A549 (cell line): ENCODE measurements around the gene PCGF2. TPM values are rescaled to one million over a fixed set of nuclear protein-coding genes. Genes with fewer than 3 reads are reported as not detected.

ENCODE experiments used
- ATAC-seq, 2 experiments: fragments of 200-7000 bp in 1 of 2; fragments of >200 bp in 1 of 2; cut with Nextera tagmentation in 1 of 2; cut with Tn5 transposase in 1 of 2; 3 replicates each; pipeline versions ENCODE4 v1.8.0 to v1.9.1; 2018 to 2020; ENCODE audit warnings: mild to moderate bottlenecking in 1 of 2, moderate library complexity in 1 of 2
- CTCF ChIA-PET: fragments of 300-600 bp; sonication (Branson Sonifier 250); formaldehyde crosslinking; extraction: SDS; loops from one replicate; lab custom pipeline; 2021; ENCODE audit warnings: antibody characterized with exemption, inconsistent platforms; lab: Yijun Ruan, JAX
- POLR2A ChIA-PET: fragments of 350-600 bp; formaldehyde crosslinking; extraction: SDS; loops from one replicate; lab custom pipeline; 2021; ENCODE audit warnings: antibody characterized with exemption, inconsistent platforms; lab: Yijun Ruan, JAX
- DNase-seq, 2 experiments: peaks; one replicate each; pipeline versions ENCODE4 v3.0.0 to v3.0.0-alpha.2; 2011 to 2016; ENCODE audit warnings: low read depth in 1 of 2, low spot score in 1 of 2
- FAIRE-seq: peaks from 2 replicates; lab custom pipeline; 2011; peaks lifted over from hg19 to GRCh38; lab: Jason Lieb, UNC
- H3K27ac ChIP-seq, 2 experiments: fragments of >200 bp; sonication (Bioruptor Twin); formaldehyde crosslinking; 3 replicates each; pipeline ENCODE4 v1.5.1; 2016 to 2017
- H3K4me1 ChIP-seq: fragments of >200 bp; sonication (Bioruptor Twin); formaldehyde crosslinking; 3 replicates; pipeline ENCODE4 v1.6.1; 2016
- H3K4me2 ChIP-seq: fragments of >200 bp; sonication (Bioruptor Twin); formaldehyde crosslinking; 3 replicates; pipeline ENCODE4 v1.6.1; 2016
- H3K4me3 ChIP-seq: fragments of >200 bp; sonication (Bioruptor Twin); formaldehyde crosslinking; 3 replicates; pipeline ENCODE4 v1.5.1; 2016
- H3K9me3 ChIP-seq: fragments of >200 bp; sonication (Bioruptor Twin); formaldehyde crosslinking; 3 replicates; pipeline ENCODE4 v1.6.1; 2016
- CBX8 ChIP-seq: fragments of 200-600 bp; sonication (generic); IDR thresholded peaks from 2 replicates; pipeline ENCODE4 v1.6.1; 2016
- CHD2 ChIP-seq: fragments of 150-350 bp; IDR thresholded peaks from 2 replicates; pipeline ENCODE4 v1.6.1; 2014; ENCODE audit warnings: low read length; ENCODE audit not compliant: partially characterized antibody
- CHD4 ChIP-seq: fragments of 200-600 bp; sonication (generic); IDR thresholded peaks from 2 replicates; pipeline ENCODE4 v1.6.1; 2016; ENCODE audit warnings: antibody characterized with exemption, mild to moderate bottlenecking, borderline replicate concordance
- CTCF ChIP-seq: fragments of >200 bp; sonication (Bioruptor Twin); formaldehyde crosslinking; IDR thresholded peaks from 3 replicates; pipeline ENCODE4 v1.5.1; 2016
- EHMT2 ChIP-seq: fragments of 200-600 bp; sonication (generic); IDR thresholded peaks from 2 replicates; pipeline ENCODE4 v1.6.1; 2016; ENCODE audit warnings: antibody characterized with exemption, low read depth, mild to moderate bottlenecking, moderate library complexity
- FOSB ChIP-seq: fragments of 250-450 bp; sonication (Bioruptor Pico); IDR thresholded peaks from 2 replicates; pipeline ENCODE4 v1.5.0; 2020; ENCODE audit warnings: mild to moderate bottlenecking, moderate library complexity
- GATA3 ChIP-seq: IDR thresholded peaks from 2 replicates; pipeline ENCODE4 v1.6.1; 2012; ENCODE audit warnings: borderline replicate concordance
- HOXA7 ChIP-seq: fragments of 250-450 bp; sonication (Bioruptor Pico); IDR thresholded peaks from 2 replicates; pipeline ENCODE4 v1.5.0; 2020; ENCODE audit warnings: mild to moderate bottlenecking, moderate library complexity
- KDM5A ChIP-seq: fragments of 200-600 bp; sonication (generic); IDR thresholded peaks from 2 replicates; pipeline ENCODE4 v1.6.1; 2016; ENCODE audit warnings: antibody characterized with exemption, mild to moderate bottlenecking
- MAFK ChIP-seq: fragments of 450-650 bp; IDR thresholded peaks from 2 replicates; pipeline ENCODE4 v1.6.1; 2014; ENCODE audit not compliant: partially characterized antibody
- MYC ChIP-seq: IDR thresholded peaks from 2 replicates; pipeline ENCODE4 v1.6.1; 2012; ENCODE audit warnings: mild to moderate bottlenecking, inconsistent platforms, low read length, improper control_type of control experiment, borderline replicate concordance
- NFE2L2 ChIP-seq: fragments of 150-350 bp; conservative IDR thresholded peaks from 2 replicates; pipeline ENCODE4 v1.6.1; 2014; ENCODE audit warnings: low read length
- NPAS2 ChIP-seq: fragments of 250-450 bp; sonication (Bioruptor Pico); IDR thresholded peaks from 2 replicates; pipeline ENCODE4 v1.8.0; 2022; ENCODE audit warnings: mild to moderate bottlenecking, moderate library complexity, borderline replicate concordance
- NR3C1 ChIP-seq: fragments of >200 bp; sonication (Bioruptor Twin); formaldehyde crosslinking; IDR thresholded peaks from 3 replicates; pipeline ENCODE4 v1.6.1; 2017
- POLR2AphosphoS2 ChIP-seq: conservative IDR thresholded peaks from 2 replicates; pipeline ENCODE4 v1.6.1; 2012; ENCODE audit warnings: low read length, improper control_type of control experiment, inconsistent platforms
- RCOR1 ChIP-seq: fragments of 150-350 bp; IDR thresholded peaks from 2 replicates; pipeline ENCODE4 v1.6.1; 2014; ENCODE audit warnings: antibody characterized with exemption, low read length, low read depth
- RFX5 ChIP-seq: fragments of 450-650 bp; IDR thresholded peaks from 2 replicates; pipeline ENCODE4 v1.7.1; 2014; ENCODE audit warnings: antibody characterized with exemption, mild to moderate bottlenecking, moderate library complexity
- SREBF2 ChIP-seq: fragments of 450-650 bp; IDR thresholded peaks from 2 replicates; pipeline ENCODE4 v1.6.1; 2014; ENCODE audit warnings: mild to moderate bottlenecking, moderate library complexity
- ZFP36 ChIP-seq: fragments of 450-650 bp; IDR thresholded peaks from 2 replicates; pipeline ENCODE4 v1.6.1; 2014; ENCODE audit warnings: borderline replicate concordance; ENCODE audit not compliant: partially characterized antibody
- ZNF302 ChIP-seq: fragments of 250-450 bp; sonication (Bioruptor Pico); IDR thresholded peaks from 2 replicates; pipeline ENCODE4 v1.9.0; 2021; ENCODE audit warnings: inconsistent platforms, mild to moderate bottlenecking, moderate library complexity
- WGBS: methylation state at CpG from one replicate; pipeline ENCODE4 v1.1.6; 2017; ENCODE audit errors: missing lambda C conversion rate; 5-methylcytosine and 5-hydroxymethylcytosine counted together
- polyA plus RNA-seq, 4 experiments: library from polyadenylated mRNA; depleted of rRNA in 3 of 4; stranded (reverse); fragments of >200 nt; fragmentation: RNase III in 1 of 4; extraction: RNeasy Plus Mini Kit Qiagen cat#74134 plus additional on column Dnase treatment in 1 of 4; gene quantifications; 2 replicates in 3 of 4; 3 replicates in 1 of 4; pipeline ENCODE4 v1.2.3, GENCODE V29; 2011 to 2017
- TF ChIP-seq, protein P1 (sequence below): fragments of 250-450 bp; sonication (Bioruptor Pico); IDR thresholded peaks from 2 replicates; pipeline ENCODE4 v1.5.0; 2020; ENCODE audit warnings: low read depth, mild to moderate bottlenecking, moderate library complexity
- TF ChIP-seq, protein P2 (sequence below): fragments of >200 bp; sonication (Bioruptor Twin); formaldehyde crosslinking; IDR thresholded peaks from 2 replicates; pipeline ENCODE4 v1.6.1; 2016
- TF ChIP-seq, protein P3 (sequence below): fragments of 450-650 bp; IDR thresholded peaks from 2 replicates; pipeline ENCODE4 v1.6.1; 2014; ENCODE audit warnings: antibody characterized with exemption

The PCGF2 gene
- polyA plus RNA-seq, 2 of the 4 experiments (the other 2 are of a cell fraction) = 19.9 to 43.6 TPM

DNA sequence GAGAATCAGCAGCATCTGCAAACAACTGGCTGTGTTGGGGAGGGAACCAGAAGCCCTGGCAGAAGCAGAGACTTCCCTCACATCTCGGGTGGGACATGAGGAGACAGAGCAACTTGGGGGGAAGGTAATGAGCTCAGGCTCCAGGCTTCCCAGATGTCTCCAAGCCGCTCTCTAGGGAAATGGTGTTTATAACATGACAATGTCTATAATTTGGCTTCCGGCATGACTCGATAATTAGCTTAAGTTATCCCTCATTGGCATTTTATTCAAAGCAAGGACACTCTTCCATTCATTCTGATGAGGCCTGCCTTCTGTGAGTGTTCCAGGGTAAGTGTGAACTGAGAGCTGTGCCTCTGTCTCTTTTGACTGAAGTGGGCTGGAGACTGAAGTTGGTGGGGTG is 57.8 kb downstream of the PCGF2 start:
- TF ChIP-seq, protein P1, sequence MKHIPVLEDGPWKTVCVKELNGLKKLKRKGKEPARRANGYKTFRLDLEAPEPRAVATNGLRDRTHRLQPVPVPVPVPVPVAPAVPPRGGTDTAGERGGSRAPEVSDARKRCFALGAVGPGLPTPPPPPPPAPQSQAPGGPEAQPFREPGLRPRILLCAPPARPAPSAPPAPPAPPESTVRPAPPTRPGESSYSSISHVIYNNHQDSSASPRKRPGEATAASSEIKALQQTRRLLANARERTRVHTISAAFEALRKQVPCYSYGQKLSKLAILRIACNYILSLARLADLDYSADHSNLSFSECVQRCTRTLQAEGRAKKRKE (CRISPR knock-in tag) = no peak
- TF ChIP-seq EHMT2 (no peak), HOXA7 (CRISPR knock-in tag) (no peak), CHD2 (no peak), KDM5A (no peak), NFE2L2 (no peak), MAFK (no peak), CTCF (no peak)
- DNase-seq = no peak
- Histone ChIP-seq H3K4me3 (no peak overlapping the region), H3K4me1 (no peaks in the 10 kb centered on the region), H3K27ac (no peak overlapping the region), H3K4me2 (no peak overlapping the region), H3K9me3 (no peaks in the 10 kb centered on the region)
- no peak for FAIRE-seq
- ChIA-PET POLR2A (no interaction called here), CTCF (interaction anchor here (0.5 to 9.8 kb wide), 8 partner anchors 9 to 44 kb away, joined by 3 to 51 read pairs (median 6); partner anchors contain the start of gene CISD3)
- no peak; a peak in 1 of 6 replicates for ATAC-seq
- 87% methylated on average over 4 of the region's 4 CpGs for WGBS

GRCh38 chr17:38687286-38687685 is 60.9 kb downstream of the PCGF2 start:
- no peak for TF ChIP-seq CHD4
- TF ChIP-seq RFX5 = no peak
- no peak for TF ChIP-seq MAFK
- TF ChIP-seq, protein P2, sequence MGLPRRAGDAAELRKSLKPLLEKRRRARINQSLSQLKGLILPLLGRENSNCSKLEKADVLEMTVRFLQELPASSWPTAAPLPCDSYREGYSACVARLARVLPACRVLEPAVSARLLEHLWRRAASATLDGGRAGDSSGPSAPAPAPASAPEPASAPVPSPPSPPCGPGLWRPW = no peak
- TF ChIP-seq NFE2L2 = no peak
- no peak for TF ChIP-seq SREBF2
- TF ChIP-seq NPAS2 = no peak
- TF ChIP-seq ZNF302 = no peak
- no peak for TF ChIP-seq FOSB (CRISPR knock-in tag)
- TF ChIP-seq, protein P3, sequence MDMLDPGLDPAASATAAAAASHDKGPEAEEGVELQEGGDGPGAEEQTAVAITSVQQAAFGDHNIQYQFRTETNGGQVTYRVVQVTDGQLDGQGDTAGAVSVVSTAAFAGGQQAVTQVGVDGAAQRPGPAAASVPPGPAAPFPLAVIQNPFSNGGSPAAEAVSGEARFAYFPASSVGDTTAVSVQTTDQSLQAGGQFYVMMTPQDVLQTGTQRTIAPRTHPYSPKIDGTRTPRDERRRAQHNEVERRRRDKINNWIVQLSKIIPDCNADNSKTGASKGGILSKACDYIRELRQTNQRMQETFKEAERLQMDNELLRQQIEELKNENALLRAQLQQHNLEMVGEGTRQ = no peak
- TF ChIP-seq ZFP36 = no peak
- TF ChIP-seq RCOR1 = no peak
- no peak for TF ChIP-seq GATA3
- no peak for TF ChIP-seq CBX8
- no peak for TF ChIP-seq POLR2AphosphoS2
- no peak for TF ChIP-seq KDM5A
- no peak for TF ChIP-seq MYC
- no peak for TF ChIP-seq NR3C1
- DNase-seq (no peak), ATAC-seq (no peak), FAIRE-seq (no peak)
- Histone ChIP-seq H3K4me2 (no peak overlapping the region), H3K4me3 (no peak overlapping the region), H3K9me3 (no peaks in the 10 kb centered on the region), H3K27ac (no peak overlapping the region), H3K4me1 (no peaks in the 10 kb centered on the region)
- WGBS = 74% methylated on average over 5 of the region's 5 CpGs
- ChIA-PET CTCF (interaction anchor here (0.6 to 9.8 kb wide), 13 partner anchors 12 to 466 kb away, joined by 3 to 51 read pairs (median 6); partner anchors contain the start of genes CISD3 and EPOP), POLR2A (no interaction called here)
